Type B pancreatic cell (in vitro differentiated cells): ENCODE data around the gene RAB3B. TPM values are rescaled to one million over a fixed set of nuclear protein-coding genes. Genes with fewer than 3 reads are reported as not detected.

Experiments
- DNase-seq: peaks from one replicate; pipeline ENCODE4 v3.0.0; 2021; ENCODE audit warnings: mixed read lengths; ENCODE audit not compliant: unreplicated experiment; ENCODE audit errors: extremely low spot score
- H3K27ac Mint-ChIP-seq: 2 replicates; pipeline ENCODE4 v1.8.0; 2021; ENCODE audit warnings: mild to moderate bottlenecking, mixed read lengths
- H3K27me3 Mint-ChIP-seq: 2 replicates; pipeline ENCODE4 v1.8.0; 2021; ENCODE audit warnings: mixed read lengths
- H3K36me3 Mint-ChIP-seq: 2 replicates; pipeline ENCODE4 v1.8.0; 2021; ENCODE audit warnings: mixed read lengths
- H3K4me1 Mint-ChIP-seq: one replicate; pipeline ENCODE4 v1.8.0; 2021; ENCODE audit warnings: mixed read lengths; ENCODE audit not compliant: unreplicated experiment
- H3K4me3 Mint-ChIP-seq: 2 replicates; pipeline ENCODE4 v1.8.0; 2021; ENCODE audit warnings: mild to moderate bottlenecking, mixed read lengths
- H3K9me3 Mint-ChIP-seq: 2 replicates; pipeline ENCODE4 v1.8.0; 2021; ENCODE audit warnings: mixed read lengths
- total RNA-seq: library from RNA; stranded (reverse); gene quantifications from 2 replicates; pipeline ENCODE4 v1.2.1, GENCODE V29; 2021; ENCODE audit warnings: low replicate concordance
- TF ChIP-seq, protein P1 (sequence below): fragments of 200-600 bp; sonication (generic); conservative IDR thresholded peaks from 2 replicates; pipeline ENCODE4 v1.5.0; 2021; ENCODE audit warnings: antibody characterized with exemption, mild to moderate bottlenecking

RAB3B gene
- total RNA-seq, 1 donor from 2014 or later = 16.9 TPM

DNA sequence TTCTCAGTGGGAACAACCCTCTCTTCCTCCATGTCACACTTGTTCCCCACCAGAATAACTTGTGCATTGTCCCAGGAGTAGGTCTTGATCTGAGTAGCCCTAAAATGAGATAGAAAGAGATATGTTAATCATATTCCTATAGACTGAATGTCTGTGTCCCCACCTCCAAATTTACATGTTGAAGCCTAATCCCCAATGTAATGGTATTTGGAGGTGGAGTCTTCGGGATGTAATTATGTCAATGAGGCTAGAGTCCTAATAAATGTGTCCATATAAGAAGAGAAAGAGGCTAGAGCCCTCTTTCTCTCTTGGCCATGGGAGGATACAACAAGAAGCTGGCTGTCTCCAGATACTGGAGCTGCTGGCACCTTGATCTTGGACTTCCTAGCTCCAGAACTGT lies 57.2 kb downstream of the RAB3B start:
- no peaks in the 10 kb centered on the region for H3K36me3 Mint-ChIP-seq
- no peaks in the 10 kb centered on the region for H3K9me3 Mint-ChIP-seq
- DNase-seq = no peak
- H3K4me1 Mint-ChIP-seq = peaks cover 5% of the 10 kb centered on the region
- H3K4me3 Mint-ChIP-seq = no peak overlapping the region
- no peaks in the 10 kb centered on the region for H3K27me3 Mint-ChIP-seq
- no peak overlapping the region for H3K27ac Mint-ChIP-seq
- TF ChIP-seq, protein P1, sequence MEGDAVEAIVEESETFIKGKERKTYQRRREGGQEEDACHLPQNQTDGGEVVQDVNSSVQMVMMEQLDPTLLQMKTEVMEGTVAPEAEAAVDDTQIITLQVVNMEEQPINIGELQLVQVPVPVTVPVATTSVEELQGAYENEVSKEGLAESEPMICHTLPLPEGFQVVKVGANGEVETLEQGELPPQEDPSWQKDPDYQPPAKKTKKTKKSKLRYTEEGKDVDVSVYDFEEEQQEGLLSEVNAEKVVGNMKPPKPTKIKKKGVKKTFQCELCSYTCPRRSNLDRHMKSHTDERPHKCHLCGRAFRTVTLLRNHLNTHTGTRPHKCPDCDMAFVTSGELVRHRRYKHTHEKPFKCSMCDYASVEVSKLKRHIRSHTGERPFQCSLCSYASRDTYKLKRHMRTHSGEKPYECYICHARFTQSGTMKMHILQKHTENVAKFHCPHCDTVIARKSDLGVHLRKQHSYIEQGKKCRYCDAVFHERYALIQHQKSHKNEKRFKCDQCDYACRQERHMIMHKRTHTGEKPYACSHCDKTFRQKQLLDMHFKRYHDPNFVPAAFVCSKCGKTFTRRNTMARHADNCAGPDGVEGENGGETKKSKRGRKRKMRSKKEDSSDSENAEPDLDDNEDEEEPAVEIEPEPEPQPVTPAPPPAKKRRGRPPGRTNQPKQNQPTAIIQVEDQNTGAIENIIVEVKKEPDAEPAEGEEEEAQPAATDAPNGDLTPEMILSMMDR = no peak

DNA sequence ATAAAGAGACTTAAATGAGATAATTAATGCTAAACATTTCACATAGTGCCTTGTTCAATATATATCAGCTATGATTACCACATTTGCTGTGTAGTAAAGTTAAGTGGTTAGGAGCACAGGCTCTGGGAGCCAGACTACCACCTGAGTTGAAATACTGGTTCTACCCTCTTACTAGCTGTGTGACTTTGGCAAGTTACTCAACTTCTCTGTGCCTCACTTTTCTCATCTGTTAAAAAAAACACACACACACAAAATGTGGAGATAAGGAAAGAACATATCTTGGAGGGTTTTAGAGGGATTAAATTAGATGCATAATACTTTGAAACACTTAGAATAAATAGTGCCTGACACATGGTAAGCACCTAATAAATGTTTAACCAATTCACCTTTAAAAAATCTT lies 60.2 kb downstream of the RAB3B start:
- no peak overlapping the region for H3K27ac Mint-ChIP-seq

DNA sequence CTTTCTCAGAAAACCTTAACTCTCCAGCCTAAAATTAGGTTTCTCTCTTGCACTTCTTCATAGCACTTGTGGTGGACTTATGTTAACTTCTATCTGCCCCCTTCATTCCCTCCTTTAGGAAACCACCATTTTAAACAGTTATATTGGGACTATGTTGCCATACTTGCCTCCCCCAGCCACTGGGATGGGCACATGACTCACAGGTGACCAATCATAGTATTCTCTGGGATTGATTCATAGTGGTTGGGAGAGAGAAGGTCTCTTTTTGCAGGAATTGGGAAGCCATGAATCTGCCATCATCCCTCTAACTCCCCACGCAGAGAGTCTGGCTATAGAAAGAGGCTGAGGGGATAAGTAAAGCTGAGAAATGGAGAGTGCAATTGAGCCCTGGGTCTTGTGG lies 61.6 kb downstream of the RAB3B start:
- DNase-seq = no peak
- H3K9me3 Mint-ChIP-seq = no peaks in the 10 kb centered on the region
- no peak overlapping the region for H3K27ac Mint-ChIP-seq
- no peaks in the 10 kb centered on the region for H3K36me3 Mint-ChIP-seq
- TF ChIP-seq, protein P1 = no peak
- H3K27me3 Mint-ChIP-seq = no peaks in the 10 kb centered on the region
- H3K4me1 Mint-ChIP-seq = peaks cover 5% of the 10 kb centered on the region
- no peak overlapping the region for H3K4me3 Mint-ChIP-seq

More for the DNA sequence above, 60.2 kb downstream of the RAB3B start:
- no peak overlapping the region for H3K4me3 Mint-ChIP-seq
- H3K9me3 Mint-ChIP-seq = no peaks in the 10 kb centered on the region
- no peaks in the 10 kb centered on the region for H3K36me3 Mint-ChIP-seq
- H3K4me1 Mint-ChIP-seq = peaks cover 5% of the 10 kb centered on the region
- TF ChIP-seq, protein P1 = no peak
- no peak for DNase-seq
- H3K27me3 Mint-ChIP-seq = no peaks in the 10 kb centered on the region

DNA sequence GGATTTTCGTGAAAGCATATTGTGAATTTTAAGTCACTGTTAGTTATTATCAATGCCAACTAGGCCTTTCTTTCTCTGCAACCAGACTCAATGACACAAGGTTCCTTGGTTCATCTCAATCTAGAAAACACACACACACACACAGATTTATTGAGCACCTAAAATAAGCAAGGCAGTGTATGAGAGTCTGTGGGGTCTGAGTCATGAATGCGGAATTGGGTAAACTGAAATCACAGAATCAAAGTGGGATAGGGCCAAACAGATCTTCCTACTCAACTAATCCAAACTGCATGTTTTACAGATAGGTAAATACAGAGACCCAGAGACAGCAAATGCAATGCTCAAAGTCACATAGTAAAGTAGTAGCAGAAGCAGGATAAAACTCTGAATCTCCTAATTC lies 63.5 kb downstream of the RAB3B start:
- no peaks in the 10 kb centered on the region for H3K27me3 Mint-ChIP-seq
- H3K27ac Mint-ChIP-seq = no peak overlapping the region
- H3K4me1 Mint-ChIP-seq = peaks cover 5% of the 10 kb centered on the region

DNA sequence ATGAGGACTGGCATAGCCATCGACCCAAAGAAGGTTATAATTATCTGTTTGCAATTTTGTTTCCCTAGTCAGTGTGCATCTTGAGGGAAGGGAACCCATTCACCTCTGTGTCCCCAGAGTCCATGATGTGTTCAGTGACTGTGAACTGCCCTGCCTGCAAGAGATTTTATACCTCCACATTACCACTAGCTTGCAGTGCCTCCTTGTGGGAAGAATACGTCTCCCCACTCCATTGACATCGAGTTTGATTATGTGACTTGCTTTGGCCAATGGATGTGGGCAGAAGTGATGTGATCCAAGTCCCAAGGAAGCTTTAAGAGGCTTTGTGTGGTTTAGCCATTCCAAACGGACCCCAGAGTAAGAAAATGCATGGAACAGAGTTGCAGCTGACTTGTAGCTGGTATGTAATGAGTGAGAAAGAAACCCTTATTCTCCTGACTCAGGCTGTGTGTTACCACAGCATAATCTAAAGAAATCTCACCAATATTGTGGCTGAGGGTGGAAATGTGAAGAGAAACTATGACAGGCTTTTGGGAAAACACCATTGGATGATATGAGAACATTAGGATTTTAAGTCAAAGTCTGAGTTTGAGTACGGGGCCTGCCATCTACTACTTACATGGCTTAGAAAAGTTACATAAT lies 64.2 kb downstream of the RAB3B start:
- Mint-ChIP-seq H3K27me3 (no peaks in the 10 kb centered on the region), H3K4me1 (peaks cover 4% of the 10 kb centered on the region), H3K27ac (no peak overlapping the region), H3K9me3 (no peaks in the 10 kb centered on the region), H3K4me3 (no peak overlapping the region), H3K36me3 (no peaks in the 10 kb centered on the region)
- TF ChIP-seq, protein P1 = peak; percentile 51
- DNase-seq = no peak

More for the DNA sequence above, 63.5 kb downstream of the RAB3B start:
- no peaks in the 10 kb centered on the region for H3K36me3 Mint-ChIP-seq
- H3K4me3 Mint-ChIP-seq = no peak overlapping the region
- no peaks in the 10 kb centered on the region for H3K9me3 Mint-ChIP-seq
- TF ChIP-seq, protein P1 = no peak
- DNase-seq = no peak
